Upper lobe of left lung (tissue), 6 donors: ENCODE data around the gene ADAP2. TPM values are rescaled to one million over a fixed set of nuclear protein-coding genes. Genes with fewer than 3 reads are reported as not detected.
"Not testable (repeated sequence)": the region's sequence is repeated elsewhere in the genome, so short reads cannot be mapped to it uniquely, and the experiment has no call there.

Experiments used
- ATAC-seq, 2 donors: fragments of 200-7000 bp; cut with Tn5 transposase; one replicate each; pipeline ENCODE4 v1.9.1; 2022; ENCODE audit warnings: mild to moderate bottlenecking in 2 of 2, moderate library complexity in 2 of 2; ENCODE audit not compliant: low FRiP score in 2 of 2
- DNase-seq, 2 donors: peaks; one replicate each; pipeline ENCODE4 v3.0.0-alpha.2; 2019 to 2020
- H3K27ac ChIP-seq, 4 donors: fragments of 200-600 bp; sonication (generic); one replicate each; pipeline ENCODE4 v1.5.1; 2016 to 2019
- H3K27me3 ChIP-seq, 4 donors: fragments of 200-600 bp; sonication (generic); one replicate each; pipeline ENCODE4 v1.5.1; 2017 to 2019
- H3K36me3 ChIP-seq, 4 donors: fragments of 200-600 bp; sonication (generic); one replicate each; pipeline ENCODE4 v1.5.1; 2016 to 2019
- H3K4me1 ChIP-seq, 4 donors: fragments of 200-600 bp; sonication (generic); one replicate each; pipeline ENCODE4 v1.5.1; 2018 to 2019
- H3K4me3 ChIP-seq, 4 donors: fragments of 200-600 bp; sonication (generic); one replicate each; pipeline ENCODE4 v1.5.1; 2017 to 2019; ENCODE audit warnings: mild to moderate bottlenecking in 2 of 4, moderate library complexity in 1 of 4
- H3K9me3 ChIP-seq, 4 donors: fragments of 200-600 bp; sonication (generic); one replicate each; pipeline ENCODE4 v1.5.1; 2018 to 2019
- CTCF ChIP-seq, 6 experiments: fragments of 450-650 bp in 4 of 6; fragments of 200-600 bp in 2 of 6; sonication (generic) in 2 of 6; IDR thresholded peaks; one replicate each; pipeline ENCODE4 v1.5.1; 2016 to 2019; ENCODE audit warnings: antibody characterized with exemption in 6 of 6
- EP300 ChIP-seq, 4 donors: sonication (generic); formaldehyde crosslinking; IDR thresholded peaks; one replicate each; pipeline ENCODE4 v1.5.1; 2017; ENCODE audit warnings: antibody characterized with exemption in 4 of 4, control low read depth in 2 of 4
- POLR2A ChIP-seq, 4 donors: fragments of 450-650 bp; IDR thresholded peaks; one replicate each; pipeline ENCODE4 v1.5.1; 2016 to 2017; ENCODE audit warnings: antibody characterized with exemption in 4 of 4, mild to moderate bottlenecking in 2 of 4
- POLR2AphosphoS5 ChIP-seq, 2 donors: sonication (generic); formaldehyde crosslinking; IDR thresholded peaks; one replicate each; pipeline ENCODE4 v1.5.1; 2017; ENCODE audit warnings: antibody characterized with exemption in 2 of 2
- WGBS, 2 donors: methylation state at CpG; one replicate each; pipeline ENCODE4 v1.1.5; 2017 to 2018; 5-methylcytosine and 5-hydroxymethylcytosine counted together
- total RNA-seq, 6 donors: library from RNA; depleted of rRNA in 4 of 6; stranded (reverse); fragments of >200 nt in 4 of 6; gene quantifications; one replicate each; pipeline versions ENCODE4 v1.1.0 to v1.2.1, GENCODE V29; 2016 to 2021
- donor health status: DM: no; HTN: no; CAD: no; lungs with moderate emphysema.
- donor health status: DM: no; HTN: yes; CAD: no; lungs with severe emphysema.

The ADAP2 gene
- total RNA-seq, 6 donors from 2014 or later: 15.8 to 54.5 (median 25.2) TPM

GRCh38 chr17:30961209-30962188, 39.8 kb downstream of the ADAP2 start:
- H3K4me1 ChIP-seq: peaks cover 10 to 30% (median 15%) of the 10 kb centered on the region in 4 donors
- no peaks in the 10 kb centered on the region for H3K27me3 ChIP-seq
- H3K9me3 ChIP-seq: no peaks in the 10 kb centered on the region
- ATAC-seq (no peak), DNase-seq (no peak)
- H3K36me3 ChIP-seq: no peaks in the 10 kb centered on the region
- TF ChIP-seq POLR2A (IDR thresholded peaks at IDR 0.05): peak in 1 of 4 donors; percentile 38
- TF ChIP-seq EP300 (IDR thresholded peaks at IDR 0.05): no peak
- TF ChIP-seq CTCF (IDR thresholded peaks at IDR 0.05): no peak
- 85 to 87% methylated on average over 9 of the region's 9 CpGs for WGBS, 2 donors
- H3K4me3 ChIP-seq: no peak overlapping the region
- peak overlapping the region in 2 of 4 donors; percentile 21 to 56 for H3K27ac ChIP-seq

- 89 to 92% methylated on average over 8 of the region's 8 CpGs for WGBS, 2 donors
- H3K4me1 ChIP-seq, H3K36me3 ChIP-seq, ATAC-seq, H3K27me3 ChIP-seq, H3K9me3 ChIP-seq, H3K4me3 ChIP-seq, DNase-seq, H3K27ac ChIP-seq: not testable (repeated sequence)
Measured at GRCh38 chr17:30964312-30964711, 42.6 kb downstream of the ADAP2 start.

DNA sequence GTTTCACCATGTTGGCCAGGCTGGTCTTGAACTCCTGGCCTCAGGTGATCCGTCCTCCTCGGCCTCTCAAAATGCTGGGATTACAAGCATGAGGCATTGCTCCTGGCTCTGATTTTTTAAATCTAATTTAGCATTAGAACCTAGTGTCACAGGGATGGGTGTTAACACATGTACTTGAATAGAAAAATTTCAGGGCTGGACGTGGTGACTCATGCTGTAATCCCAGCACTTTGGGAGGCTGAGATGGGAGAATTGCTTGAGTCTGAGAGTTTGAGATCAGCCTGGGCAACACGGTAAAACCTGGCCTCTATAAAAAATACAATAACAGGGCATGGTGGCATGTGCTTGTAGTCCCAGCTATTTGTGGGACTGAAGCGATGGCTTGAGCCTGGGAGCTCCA, 43.1 kb downstream of the ADAP2 start:
- TF ChIP-seq POLR2AphosphoS5 (IDR thresholded peaks at IDR 0.05) (no peak), EP300 (IDR thresholded peaks at IDR 0.05) (no peak), CTCF (IDR thresholded peaks at IDR 0.05) (no peak), POLR2A (IDR thresholded peaks at IDR 0.05) (no peak)
- DNase-seq: no peak
- H3K4me1 ChIP-seq: peaks cover 2 to 8% (median 5%) of the 10 kb centered on the region in 4 donors
- no peak overlapping the region for H3K4me3 ChIP-seq
- no peaks in the 10 kb centered on the region for H3K9me3 ChIP-seq
- 88 to 90% methylated on average over 5 of the region's 5 CpGs for WGBS, 2 donors
- H3K36me3 ChIP-seq: no peaks in the 10 kb centered on the region
- H3K27me3 ChIP-seq: no peaks in the 10 kb centered on the region
- no peak overlapping the region for H3K27ac ChIP-seq
- ATAC-seq: no peak

DNA sequence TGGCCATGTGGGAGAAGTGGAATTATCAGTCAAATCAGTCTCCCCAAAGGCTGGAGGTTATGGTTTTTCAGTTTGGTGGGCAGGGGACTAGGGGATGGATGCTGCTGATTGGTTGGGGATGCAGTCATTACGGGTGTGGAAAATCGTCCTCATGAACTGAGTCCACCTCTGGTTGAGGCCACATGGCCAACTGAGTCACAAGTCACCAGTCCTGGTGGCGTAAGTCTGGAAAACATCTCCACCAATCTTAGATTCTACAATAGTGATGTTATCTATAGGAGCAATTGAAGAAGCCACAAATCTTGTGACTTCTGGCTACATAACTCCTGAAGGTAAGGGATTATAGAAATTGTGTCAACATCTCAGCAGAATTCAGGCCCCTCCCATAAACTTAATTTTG, 43.9 kb downstream of the ADAP2 start:
- TF ChIP-seq EP300 (IDR thresholded peaks at IDR 0.05) (no peak), POLR2AphosphoS5 (IDR thresholded peaks at IDR 0.05) (no peak), CTCF (IDR thresholded peaks at IDR 0.05) (no peak), POLR2A (IDR thresholded peaks at IDR 0.05) (no peak)
- H3K36me3 ChIP-seq: no peaks in the 10 kb centered on the region
- 89 to 90% methylated on average over 3 of the region's 3 CpGs for WGBS, 2 donors
- no peak overlapping the region for H3K27ac ChIP-seq
- no peaks in the 10 kb centered on the region for H3K9me3 ChIP-seq
- H3K27me3 ChIP-seq: no peaks in the 10 kb centered on the region
- ATAC-seq (no peak), DNase-seq (no peak)
- H3K4me3 ChIP-seq: no peak overlapping the region
- H3K4me1 ChIP-seq: peaks cover 4 to 13% (median 7%) of the 10 kb centered on the region in 4 donors

DNA sequence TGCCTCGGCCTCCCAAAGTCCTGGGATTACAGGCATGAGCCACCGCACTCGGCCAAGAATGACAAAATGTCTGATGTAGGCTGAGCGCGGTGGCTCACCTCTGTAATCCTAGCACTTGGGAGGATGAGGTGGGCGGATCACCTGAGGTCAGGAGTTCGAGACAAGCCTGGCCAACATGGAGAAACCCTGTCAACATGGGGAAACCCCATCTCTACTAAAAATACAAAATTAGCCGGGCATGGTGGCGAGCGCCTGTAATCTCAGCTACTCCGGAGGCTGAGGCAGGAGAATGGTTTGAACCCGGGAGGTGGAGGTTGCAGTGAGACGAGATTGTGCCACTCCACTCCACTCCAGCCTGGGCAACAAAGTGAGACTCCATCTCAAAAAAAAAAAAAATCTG, 46.2 kb downstream of the ADAP2 start:
- H3K27me3 ChIP-seq, H3K4me3 ChIP-seq, H3K36me3 ChIP-seq, ATAC-seq, DNase-seq, H3K9me3 ChIP-seq: not testable (repeated sequence)
- peak overlapping the region in 3 of 4 donors; percentile 61 to 83 (median 76) for H3K27ac ChIP-seq
- H3K4me1 ChIP-seq: peaks cover 11 to 23% (median 16%) of the 10 kb centered on the region in 4 donors
- 84 to 91% methylated on average over 13 of the region's 13 CpGs for WGBS, 2 donors
